Loucy (cell line): ENCODE measurements around the gene SLC39A5.

Experiments used
- H2AFZ ChIP-seq: fragments of 200-600 bp; sonication (generic); 2 replicates; pipeline ENCODE4 v1.6.0; 2016; ENCODE audit warnings: antibody characterized with exemption, mild to moderate bottlenecking, low read length, moderate library complexity
- H3F3A ChIP-seq: fragments of 200-600 bp; 2 replicates; pipeline ENCODE4 v1.6.0; 2016; ENCODE audit warnings: antibody characterized with exemption, low read depth, mild to moderate bottlenecking
- H3K27me3 ChIP-seq: fragments of 200-600 bp; sonication (generic); 2 replicates; pipeline ENCODE4 v1.6.1; 2014; ENCODE audit warnings: low read length, mild to moderate bottlenecking; ENCODE audit not compliant: insufficient read depth, poor library complexity, severe bottlenecking
- H3K36me3 ChIP-seq: fragments of 200-600 bp; sonication (generic); 2 replicates; pipeline ENCODE4 v1.6.1; 2016; ENCODE audit warnings: low read length; ENCODE audit not compliant: insufficient read depth
- H3K4me1 ChIP-seq: fragments of 200-600 bp; sonication (generic); 2 replicates; pipeline ENCODE4 v1.5.1; 2014; ENCODE audit warnings: low read length, mild to moderate bottlenecking; ENCODE audit not compliant: insufficient read depth, poor library complexity, severe bottlenecking
- H3K4me2 ChIP-seq: fragments of 200-600 bp; sonication (generic); 2 replicates; pipeline ENCODE4 v1.6.0; 2014; ENCODE audit warnings: antibody characterized with exemption, low read length, low read depth, mild to moderate bottlenecking; ENCODE audit not compliant: poor library complexity, severe bottlenecking
- H3K4me3 ChIP-seq: fragments of 200-600 bp; sonication (generic); 2 replicates; pipeline ENCODE4 v1.5.1; 2014; ENCODE audit warnings: low read length, mild to moderate bottlenecking, mixed read lengths; ENCODE audit not compliant: poor library complexity, severe bottlenecking
- H3K79me2 ChIP-seq: fragments of 200-600 bp; sonication (generic); 2 replicates; pipeline ENCODE4 v1.6.1; 2014; ENCODE audit warnings: low read length; ENCODE audit not compliant: insufficient read depth
- H3K9ac ChIP-seq: fragments of 200-600 bp; sonication (generic); 2 replicates; pipeline ENCODE4 v1.6.0; 2014; ENCODE audit warnings: mild to moderate bottlenecking, low read depth, low read length, moderate library complexity; ENCODE audit not compliant: poor library complexity, severe bottlenecking
- H3K9me2 ChIP-seq: fragments of 200-600 bp; sonication (generic); replicated peaks from 2 replicates; pipeline ENCODE4 v1.6.1; 2016; ENCODE audit warnings: low read depth, low read length, mixed read lengths
- H3K9me3 ChIP-seq: fragments of 200-600 bp; sonication (generic); 2 replicates; pipeline ENCODE4 v1.6.1; 2014; ENCODE audit warnings: mild to moderate bottlenecking, antibody characterized with exemption, low read length, low read depth; ENCODE audit not compliant: insufficient read depth
- H4K20me1 ChIP-seq: fragments of 200-600 bp; sonication (generic); 2 replicates; pipeline ENCODE4 v1.6.0; 2014; ENCODE audit warnings: antibody characterized with exemption, low read length, mild to moderate bottlenecking; ENCODE audit not compliant: insufficient read depth, poor library complexity, severe bottlenecking
- EZH2phosphoT487 ChIP-seq: fragments of 200-600 bp; IDR thresholded peaks from 2 replicates; pipeline ENCODE4 v1.6.1; 2018; ENCODE audit warnings: antibody characterized with exemption, mild to moderate bottlenecking, moderate library complexity, borderline replicate concordance
- TF ChIP-seq, protein P1 (sequence below): fragments of 200-600 bp; sonication (generic); conservative IDR thresholded peaks from 2 replicates; pipeline ENCODE4 v1.5.1; 2014; ENCODE audit warnings: mild to moderate bottlenecking, antibody characterized with exemption, low read length

The SLC39A5 gene

DNA sequence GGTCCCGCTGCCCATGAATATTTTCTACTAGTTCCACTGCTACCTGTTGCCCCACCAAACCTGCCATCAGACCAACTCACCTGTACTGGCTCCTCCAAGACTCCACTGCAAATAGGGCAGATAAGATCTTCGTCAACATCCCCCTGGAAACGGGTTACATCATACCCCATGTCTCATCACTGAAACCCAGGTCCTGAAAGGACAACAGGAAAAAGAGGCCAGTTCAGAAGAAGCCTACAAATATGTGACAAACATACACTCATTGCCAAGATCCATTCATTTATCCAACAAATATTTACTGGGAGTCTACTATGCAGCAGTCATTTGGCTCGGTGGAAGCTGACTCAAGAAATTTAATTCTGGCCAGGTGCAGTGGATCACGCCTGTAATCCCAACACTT lies 16.0 kb upstream of the SLC39A5 start:
- Histone ChIP-seq H3F3A (no peaks in the 10 kb centered on the region), H3K9ac (no peak overlapping the region), H4K20me1 (no peaks in the 10 kb centered on the region), H3K4me1 (no peaks in the 10 kb centered on the region), H3K4me3 (no peak overlapping the region), H3K4me2 (no peak overlapping the region), H3K9me2 (no peaks in the 10 kb centered on the region), H3K27me3 (no peaks in the 10 kb centered on the region), H3K36me3 (peaks cover 33% of the 10 kb centered on the region; the same call in 1 of the 2 replicates), H3K9me3 (no peaks in the 10 kb centered on the region), H2AFZ (no peak overlapping the region), H3K79me2 (no peaks in the 10 kb centered on the region)
- TF ChIP-seq, protein P1, sequence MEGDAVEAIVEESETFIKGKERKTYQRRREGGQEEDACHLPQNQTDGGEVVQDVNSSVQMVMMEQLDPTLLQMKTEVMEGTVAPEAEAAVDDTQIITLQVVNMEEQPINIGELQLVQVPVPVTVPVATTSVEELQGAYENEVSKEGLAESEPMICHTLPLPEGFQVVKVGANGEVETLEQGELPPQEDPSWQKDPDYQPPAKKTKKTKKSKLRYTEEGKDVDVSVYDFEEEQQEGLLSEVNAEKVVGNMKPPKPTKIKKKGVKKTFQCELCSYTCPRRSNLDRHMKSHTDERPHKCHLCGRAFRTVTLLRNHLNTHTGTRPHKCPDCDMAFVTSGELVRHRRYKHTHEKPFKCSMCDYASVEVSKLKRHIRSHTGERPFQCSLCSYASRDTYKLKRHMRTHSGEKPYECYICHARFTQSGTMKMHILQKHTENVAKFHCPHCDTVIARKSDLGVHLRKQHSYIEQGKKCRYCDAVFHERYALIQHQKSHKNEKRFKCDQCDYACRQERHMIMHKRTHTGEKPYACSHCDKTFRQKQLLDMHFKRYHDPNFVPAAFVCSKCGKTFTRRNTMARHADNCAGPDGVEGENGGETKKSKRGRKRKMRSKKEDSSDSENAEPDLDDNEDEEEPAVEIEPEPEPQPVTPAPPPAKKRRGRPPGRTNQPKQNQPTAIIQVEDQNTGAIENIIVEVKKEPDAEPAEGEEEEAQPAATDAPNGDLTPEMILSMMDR, result no peak
- TF ChIP-seq EZH2phosphoT487, result no peak

- no peak overlapping the region for H3K9ac ChIP-seq
- no peaks in the 10 kb centered on the region for H3F3A ChIP-seq
- no peak overlapping the region for H3K4me3 ChIP-seq
- peaks cover 17% of the 10 kb centered on the region for H3K79me2 ChIP-seq
- H4K20me1 ChIP-seq, result peaks cover 6% of the 10 kb centered on the region
- no peaks in the 10 kb centered on the region for H3K27me3 ChIP-seq
- peaks cover 22% of the 10 kb centered on the region; the same call in 1 of the 2 replicates for H3K36me3 ChIP-seq
- no peak for TF ChIP-seq EZH2phosphoT487
- TF ChIP-seq, protein P1, result no peak
- H3K9me3 ChIP-seq, result no peaks in the 10 kb centered on the region
- H2AFZ ChIP-seq, result no peak overlapping the region
- no peaks in the 10 kb centered on the region for H3K9me2 ChIP-seq
- peaks cover 8% of the 10 kb centered on the region for H3K4me1 ChIP-seq
- no peak overlapping the region for H3K4me2 ChIP-seq
These were observed 13.4 kb upstream of the SLC39A5 start for GRCh38 chr12:56216461-56216860.

GRCh38 chr12:56219840-56220239 lies 10.0 kb upstream of the SLC39A5 start:
- Histone ChIP-seq H3K9me3 (no peaks in the 10 kb centered on the region), H3K36me3 (no peaks in the 10 kb centered on the region; the same call in 1 of the 2 replicates), H3K4me1 (peaks cover 22% of the 10 kb centered on the region), H3K4me2 (no peak overlapping the region), H2AFZ (no peak overlapping the region), H3K79me2 (peaks cover 25% of the 10 kb centered on the region), H3F3A (no peaks in the 10 kb centered on the region), H3K27me3 (no peaks in the 10 kb centered on the region), H3K9ac (no peak overlapping the region), H3K4me3 (no peak overlapping the region), H4K20me1 (peaks cover 6% of the 10 kb centered on the region), H3K9me2 (no peaks in the 10 kb centered on the region)
- TF ChIP-seq, protein P1, result no peak
- TF ChIP-seq EZH2phosphoT487, result no peak
